Natural killer cell (primary cell): ENCODE data around the gene DNAJC5. TPM values are rescaled to one million over a fixed set of nuclear protein-coding genes. Genes with fewer than 3 reads are reported as not detected.

ENCODE experiments used
- ATAC-seq, 3 donors: fragments of 150-1000 bp in 2 of 3; fragments of 200-7000 bp in 1 of 3; cut with Tn5 transposase; 1 replicate in 1 of 3; 2 replicates in 2 of 3; pipeline ENCODE4 v1.10.0; 2021; ENCODE audit warnings: mild to moderate bottlenecking in 2 of 3, moderate library complexity in 2 of 3
- DNase-seq, 2 donors: peaks; one replicate each; pipeline versions ENCODE4 v3.0.0 to v3.0.0-alpha.2; 2013 to 2021; ENCODE audit warnings: mixed read lengths in 1 of 2
- H3K27ac ChIP-seq: one replicate; pipeline ENCODE4 v1.5.1; 2013; ENCODE audit warnings: mild to moderate bottlenecking, low read length
- H3K27me3 ChIP-seq: one replicate; pipeline ENCODE4 v1.6.1; 2013; ENCODE audit warnings: low read length; ENCODE audit not compliant: control insufficient read depth, insufficient read depth
- H3K36me3 ChIP-seq: one replicate; pipeline ENCODE4 v1.6.1; 2013; ENCODE audit warnings: low read length; ENCODE audit not compliant: control insufficient read depth, insufficient read depth
- H3K4me1 ChIP-seq: one replicate; pipeline ENCODE4 v1.6.1; 2013; ENCODE audit warnings: low read length; ENCODE audit not compliant: control insufficient read depth, insufficient read depth
- H3K4me3 ChIP-seq: one replicate; pipeline ENCODE4 v1.5.1; 2013; ENCODE audit warnings: low read length
- H3K9me3 ChIP-seq: one replicate; pipeline ENCODE4 v1.6.1; 2013; ENCODE audit warnings: low read length; ENCODE audit not compliant: control insufficient read depth, insufficient read depth
- H3K27ac Mint-ChIP-seq, 2 donors: one replicate each; pipeline ENCODE4 v1.8.0; 2022; ENCODE audit warnings: mild to moderate bottlenecking in 2 of 2, mixed read lengths in 2 of 2, moderate library complexity in 1 of 2
- H3K27me3 Mint-ChIP-seq, 2 donors: one replicate each; pipeline ENCODE4 v1.8.0; 2022; ENCODE audit warnings: low read depth in 2 of 2, mixed read lengths in 2 of 2
- H3K36me3 Mint-ChIP-seq: one replicate; pipeline ENCODE4 v1.8.0; 2022; ENCODE audit warnings: mixed read lengths
- H3K4me1 Mint-ChIP-seq, 2 donors: one replicate each; pipeline ENCODE4 v1.8.0; 2022; ENCODE audit warnings: mixed read lengths in 2 of 2
- H3K4me3 Mint-ChIP-seq: one replicate; pipeline ENCODE4 v1.8.0; 2022; ENCODE audit warnings: mild to moderate bottlenecking, moderate library complexity, mixed read lengths
- H3K9me3 Mint-ChIP-seq, 2 donors: one replicate each; pipeline ENCODE4 v1.8.0; 2022; ENCODE audit warnings: mixed read lengths in 2 of 2
- CTCF ChIP-seq: fragments of 200-600 bp; IDR thresholded peaks from one replicate; pipeline ENCODE4 v1.8.0; 2022; ENCODE audit warnings: antibody characterized with exemption
- WGBS: methylation state at CpG from one replicate; pipeline ENCODE4 v1.1.7; 2013; ENCODE audit warnings: missing lambda C conversion rate; ENCODE audit not compliant: insufficient coverage; 5-methylcytosine and 5-hydroxymethylcytosine counted together
- intact Hi-C: fragments of 100-400 bp; cut with micrococcal nuclease; formaldehyde crosslinking; loops from one replicate; pipeline ENCODE4 v1.14.2; 2022
- total RNA-seq, 4 donors: library from RNA; stranded (reverse); fragments of 120-200 nt in 1 of 4; gene quantifications; one replicate each; pipeline versions ENCODE4 v1.2.3 to v1.2.4, GENCODE V29; 2013 to 2022

Gene DNAJC5
- total RNA-seq, 3 donors from 2014 or later (not counting 1 experiment from before 2014, with no cell fraction given) = 27.5 to 45.1 (median 42.8) TPM

GRCh38 chr20:63903796-63904561 is 9.1 kb downstream of the DNAJC5 start:
- H3K9me3 Mint-ChIP-seq = no peaks in the 10 kb centered on the region
- no peaks in the 10 kb centered on the region for H3K36me3 ChIP-seq
- H3K4me1 Mint-ChIP-seq = peaks cover 32 to 42% of the 10 kb centered on the region in 2 donors
- no peak overlapping the region for H3K27ac ChIP-seq
- ATAC-seq = no peak
- no peaks in the 10 kb centered on the region for H3K36me3 Mint-ChIP-seq
- H3K4me3 Mint-ChIP-seq = peak overlapping the region; percentile 17
- 85% methylated on average over 10 of the region's 11 CpGs for WGBS
- intact Hi-C loops = no loop called here
- H3K27me3 ChIP-seq = no peaks in the 10 kb centered on the region
- no peak overlapping the region for H3K4me3 ChIP-seq
- H3K9me3 ChIP-seq = no peaks in the 10 kb centered on the region
- no peak for TF ChIP-seq CTCF
- peaks cover 31% of the 10 kb centered on the region for H3K4me1 ChIP-seq
- H3K27me3 Mint-ChIP-seq = no peaks in the 10 kb centered on the region
- DNase-seq = no peak
- H3K27ac Mint-ChIP-seq = peak overlapping the region; percentile 58 to 94

- TF ChIP-seq CTCF = no peak
- H3K27me3 ChIP-seq = no peaks in the 10 kb centered on the region
- no peaks in the 10 kb centered on the region for H3K36me3 ChIP-seq
- peak overlapping the region; percentile 37 to 62 for H3K27ac Mint-ChIP-seq
- peaks cover 30% of the 10 kb centered on the region for H3K4me1 ChIP-seq
- DNase-seq (no peak), ATAC-seq (no peak)
- H3K4me3 ChIP-seq = no peak overlapping the region
- intact Hi-C loops = loop anchor here (5.0 kb wide), 1 partner anchor 64 kb away; no protein-coding TSS in a partner anchor
- 91% methylated on average over 16 of the region's 16 CpGs for WGBS
- no peaks in the 10 kb centered on the region for H3K9me3 ChIP-seq
- no peaks in the 10 kb centered on the region for H3K36me3 Mint-ChIP-seq
- H3K4me1 Mint-ChIP-seq = peaks cover 42 to 47% of the 10 kb centered on the region in 2 donors
- no peaks in the 10 kb centered on the region for H3K9me3 Mint-ChIP-seq
- no peak overlapping the region for H3K27ac ChIP-seq
- no peak overlapping the region for H3K4me3 Mint-ChIP-seq
- H3K27me3 Mint-ChIP-seq = no peaks in the 10 kb centered on the region
Observed at GRCh38 chr20:63908008-63908682, 13.2 kb downstream of the DNAJC5 start.

GRCh38 chr20:63911176-63911575 is 16.2 kb downstream of the DNAJC5 start:
- Histone ChIP-seq H3K36me3 (no peaks in the 10 kb centered on the region), H3K9me3 (peaks cover 6% of the 10 kb centered on the region), H3K4me1 (peaks cover 19% of the 10 kb centered on the region), H3K27me3 (no peaks in the 10 kb centered on the region), H3K27ac (no peak overlapping the region), H3K4me3 (no peak overlapping the region)
- 59% methylated on average over 12 of the region's 12 CpGs for WGBS
- Mint-ChIP-seq H3K9me3 (peaks cover 0 to 2% of the 10 kb centered on the region in 2 donors), H3K27me3 (no peaks in the 10 kb centered on the region), H3K36me3 (no peaks in the 10 kb centered on the region), H3K4me3 (no peak overlapping the region), H3K4me1 (peaks cover 39 to 42% of the 10 kb centered on the region in 2 donors), H3K27ac (peak overlapping the region; percentile 68 to 74)
- TF ChIP-seq CTCF = no peak
- DNase-seq (no peak), ATAC-seq (no peak)
- intact Hi-C loops = loop anchor here (5.0 kb wide), 1 partner anchor 126 kb away; the partner anchor contains the start of gene C20orf204
